Endothelial cell of umbilical vein (primary cell): ENCODE results near the gene RBM25. TPM values are rescaled to one million over a fixed set of nuclear protein-coding genes. Genes with fewer than 3 reads are reported as not detected.
"Not testable (repeated sequence)": the region's sequence is repeated elsewhere in the genome, so short reads cannot be mapped to it uniquely, and the experiment has no call there.

Source experiments
- BruUV-seq: library from RNA; stranded (reverse); fragments of 400-500 nt; replicated peaks from 2 replicates; lab custom pipeline; 2021; lab: Mats Ljungman, UMichigan
- CTCF ChIA-PET: fragments of 300-600, 350-600 bp; sonication (Branson Sonifier 250); formaldehyde crosslinking; loops from one replicate; lab custom pipeline; 2021; ENCODE audit warnings: antibody characterized with exemption, inconsistent platforms; lab: Charles Lee
- POLR2A ChIA-PET: fragments of 300-600, 350-600 bp; sonication (Branson Sonifier 250); formaldehyde crosslinking; loops from one replicate; lab custom pipeline; 2021; ENCODE audit warnings: antibody characterized with exemption, inconsistent platforms; lab: Charles Lee
- DNase-seq: peaks from one replicate; pipeline ENCODE4 v3.0.0-alpha.2; 2011; ENCODE audit warnings: low read depth, low spot score
- FAIRE-seq: peaks from 2 replicates; lab custom pipeline; 2011; peaks lifted over from hg19 to GRCh38; lab: Jason Lieb, UNC
- H2AFZ ChIP-seq: 2 replicates; pipeline ENCODE4 v1.6.0; 2012; ENCODE audit warnings: low read depth, low read length, control low read depth, inconsistent platforms
- H3K27ac ChIP-seq: 2 replicates; pipeline ENCODE4 v1.5.1; 2011; ENCODE audit warnings: low read depth, mild to moderate bottlenecking, control low read depth, low read length, moderate library complexity; ENCODE audit not compliant: insufficient read depth
- H3K27me3 ChIP-seq, 2 experiments: 2 replicates each; pipeline versions ENCODE4 v1.6.0 to v1.6.1; 2011; ENCODE audit warnings: low read length in 2 of 2, mixed read lengths in 1 of 2; ENCODE audit not compliant: control insufficient read depth in 2 of 2, insufficient read depth in 2 of 2
- H3K36me3 ChIP-seq, 2 experiments: 2 replicates in 1 of 2; 3 replicates in 1 of 2; pipeline ENCODE4 v1.5.1; 2011; ENCODE audit warnings: low read length in 2 of 2, mild to moderate bottlenecking in 1 of 2, moderate library complexity in 1 of 2; ENCODE audit not compliant: control insufficient read depth in 2 of 2, insufficient read depth in 2 of 2; ENCODE audit errors: extremely low read depth in 1 of 2
- H3K4me1 ChIP-seq: 3 replicates; pipeline ENCODE4 v1.5.1; 2011; ENCODE audit warnings: mild to moderate bottlenecking, low read length; ENCODE audit not compliant: control insufficient read depth, insufficient read depth; ENCODE audit errors: extremely low read depth
- H3K4me2 ChIP-seq: 2 replicates; pipeline ENCODE4 v1.6.1; 2011; ENCODE audit warnings: low read length, control low read depth, mixed read lengths; ENCODE audit not compliant: insufficient read depth
- H3K4me3 ChIP-seq, 3 experiments: fragments of 200-600 bp in 1 of 3; sonication (generic), shearing (Covaris generic) in 1 of 3; replicated peaks in 1 of 3; 2 replicates each; pipeline ENCODE4 v1.5.1; 2011 to 2016; ENCODE audit warnings: control low read depth in 3 of 3, low read length in 3 of 3, mild to moderate bottlenecking in 2 of 3, inconsistent platforms in 1 of 3, low read depth in 1 of 3, moderate library complexity in 1 of 3; ENCODE audit not compliant: insufficient read depth in 1 of 3
- H3K79me2 ChIP-seq: 2 replicates; pipeline ENCODE4 v1.6.0; 2012; ENCODE audit warnings: low read length, inconsistent platforms; ENCODE audit not compliant: control insufficient read depth, insufficient read depth
- H3K9ac ChIP-seq: replicated peaks from 2 replicates; pipeline ENCODE3; 2011; ENCODE audit warnings: low read length, control low read depth; ENCODE audit not compliant: insufficient read depth; ENCODE audit errors: extremely low read depth
- H3K9me1 ChIP-seq: replicated peaks from 3 replicates; pipeline ENCODE4 v1.6.0; 2011; ENCODE audit warnings: mild to moderate bottlenecking, low read length; ENCODE audit not compliant: control insufficient read depth, insufficient read depth; ENCODE audit errors: extremely low read depth
- H3K9me3 ChIP-seq: replicated peaks from 2 replicates; pipeline ENCODE4 v1.5.1; 2012; ENCODE audit warnings: low read length, inconsistent platforms; ENCODE audit not compliant: control insufficient read depth, insufficient read depth
- H4K20me1 ChIP-seq: replicated peaks from 2 replicates; pipeline ENCODE3; 2011; ENCODE audit warnings: mild to moderate bottlenecking, low read length; ENCODE audit not compliant: control insufficient read depth, insufficient read depth; ENCODE audit errors: extremely low read depth
- EZH2 ChIP-seq: IDR thresholded peaks from 2 replicates; pipeline ENCODE4 v1.6.1; 2012; ENCODE audit warnings: borderline replicate concordance, low read depth, mild to moderate bottlenecking, moderate library complexity, low read length, inconsistent platforms; ENCODE audit not compliant: severe bottlenecking
- FOS ChIP-seq: IDR thresholded peaks from 2 replicates; pipeline ENCODE4 v1.6.1; 2011; ENCODE audit warnings: mild to moderate bottlenecking, low read length, moderate library complexity, borderline replicate concordance; ENCODE audit not compliant: insufficient read depth
- GATA2 ChIP-seq: IDR thresholded peaks from 2 replicates; pipeline ENCODE4 v1.7.0; 2011; ENCODE audit warnings: low read depth, mild to moderate bottlenecking, moderate library complexity, mixed read lengths, low read length; ENCODE audit not compliant: insufficient read length, insufficient read depth
- JUN ChIP-seq: IDR thresholded peaks from 2 replicates; pipeline ENCODE4 v1.6.1; 2011; ENCODE audit warnings: borderline replicate concordance, low read depth; ENCODE audit not compliant: insufficient read length, insufficient read depth
- MYC ChIP-seq: IDR thresholded peaks from one replicate; pipeline ENCODE4 v1.6.1; 2011; ENCODE audit warnings: mild to moderate bottlenecking, low read depth, low read length
- POLR2A ChIP-seq: IDR thresholded peaks from 2 replicates; pipeline ENCODE4 v1.6.1; 2012; ENCODE audit warnings: low read depth, mild to moderate bottlenecking, control low read depth, low read length
- POLR2AphosphoS5 ChIP-seq: IDR thresholded peaks from 2 replicates; pipeline ENCODE4 v1.6.1; 2012; ENCODE audit warnings: low read depth, mild to moderate bottlenecking, control low read depth, low read length, moderate library complexity; ENCODE audit not compliant: insufficient read depth
- dilution Hi-C: fragments of 300-500 bp; cut with MboI; formaldehyde crosslinking; loops from one replicate; pipeline ENCODE4 v1.15.0; 2019; ENCODE audit warnings: low sequenced_read_pairs; ENCODE audit not compliant: extremely low pct_ligation_motif_present
- intact Hi-C: fragments of 100-400 bp; cut with micrococcal nuclease; formaldehyde crosslinking; loops from one replicate; pipeline ENCODE4 v1.10.0; 2022
- polyA plus RNA-seq, 4 experiments: library from polyadenylated mRNA; depleted of rRNA in 3 of 4; stranded (reverse) in 3 of 4; unstranded in 1 of 4; fragments of >200 nt; gene quantifications; 2 replicates each; pipeline versions ENCODE4 v1.2.1 to v1.2.3, GENCODE V29; 2011 to 2012; ENCODE audit warnings: missing spikeins in 1 of 4
- total RNA-seq: library from RNA; stranded (reverse); gene quantifications from 2 replicates; pipeline ENCODE4 v1.2.3, GENCODE V29; 2021
- TF ChIP-seq, protein P1 (sequence below), 2 donors: IDR thresholded peaks; 1 replicate in 1 of 2; 2 replicates in 1 of 2; pipeline ENCODE4 v1.5.1; 2011; ENCODE audit warnings: low read length in 2 of 2, mild to moderate bottlenecking in 2 of 2, moderate library complexity in 2 of 2, control low read depth in 1 of 2, inconsistent platforms in 1 of 2, low read depth in 1 of 2; ENCODE audit not compliant: insufficient read depth in 1 of 2; ENCODE audit errors: extremely low read depth in 1 of 2
- TF ChIP-seq, protein P2 (sequence below): IDR thresholded peaks from 2 replicates; pipeline ENCODE4 v1.6.1; 2011; ENCODE audit not compliant: insufficient read depth, insufficient read length

The RBM25 gene
- total and polyA plus RNA-seq, 2 donors (not counting 3 experiments of a cell fraction or from before 2014, with no cell fraction given): 20.6 to 86.1 TPM

DNA sequence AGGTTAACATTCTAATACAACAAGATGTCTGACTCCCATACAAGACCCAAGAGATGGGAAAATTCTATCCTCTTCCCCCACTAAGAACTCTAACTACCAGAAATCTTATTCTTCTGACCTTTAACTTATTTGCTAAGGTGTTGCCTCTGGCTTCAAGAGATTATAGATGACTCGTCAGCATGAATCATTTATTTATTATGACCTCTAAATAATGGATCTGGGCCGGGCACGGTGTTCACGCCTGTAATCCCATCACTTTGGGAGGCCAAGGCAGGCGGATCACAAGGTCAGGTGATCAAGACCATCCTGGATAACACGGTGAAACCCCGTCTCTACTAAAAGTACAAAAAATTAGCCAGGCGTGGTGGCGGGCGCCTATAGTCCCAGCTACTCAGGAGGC, 42.3 kb upstream of the RBM25 start:
- H3K4me3 ChIP-seq, POLR2A ChIA-PET, DNase-seq, dilution Hi-C loops, H2AFZ ChIP-seq, H3K4me1 ChIP-seq, H3K9me3 ChIP-seq, BruUV-seq, H3K9ac ChIP-seq, CTCF ChIA-PET, H3K4me2 ChIP-seq, H4K20me1 ChIP-seq, FAIRE-seq, intact Hi-C loops, H3K27me3 ChIP-seq, H3K27ac ChIP-seq, H3K36me3 ChIP-seq, H3K9me1 ChIP-seq: not testable (repeated sequence)
- H3K79me2 ChIP-seq: peaks cover 13% of the 10 kb centered on the region
- peak; percentile 32 for TF ChIP-seq FOS

DNA sequence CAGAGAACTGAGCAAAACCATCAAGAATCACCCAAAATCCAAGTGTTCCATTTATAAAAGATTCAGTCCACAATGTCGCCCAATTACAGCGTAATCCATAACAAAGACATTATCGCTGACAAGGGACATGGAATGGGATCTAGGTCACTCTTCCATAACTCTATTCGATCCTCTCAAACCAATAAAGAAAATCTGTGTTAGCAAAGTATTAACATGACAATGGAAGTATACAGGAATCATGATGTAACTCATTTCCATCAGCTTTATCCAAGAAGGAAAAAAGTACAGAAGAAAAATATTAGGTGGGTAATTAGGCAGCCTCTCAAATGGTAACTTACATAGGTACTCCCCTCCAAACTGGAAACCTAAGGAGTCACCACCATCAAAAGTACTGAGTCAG, 36.3 kb upstream of the RBM25 start:
- FAIRE-seq (no peak), DNase-seq (no peak)
- Histone ChIP-seq H3K27me3 (no peaks in the 10 kb centered on the region), H3K4me3 (no peak overlapping the region), H3K9me3 (no peaks in the 10 kb centered on the region), H2AFZ (no peak overlapping the region), H3K9ac (no peak overlapping the region), H3K9me1 (no peaks in the 10 kb centered on the region), H3K4me2 (peak overlapping the region; percentile 8), H3K79me2 (peaks cover 41% of the 10 kb centered on the region), H4K20me1 (peaks cover 5% of the 10 kb centered on the region), H3K27ac (no peak overlapping the region), H3K4me1 (peaks cover 8% of the 10 kb centered on the region), H3K36me3 (peaks cover 7 to 15% of the 10 kb centered on the region in 2 experiments)
- dilution Hi-C loops: no loop called here
- intact Hi-C loops: no loop called here
- ChIA-PET POLR2A (no interaction called here), CTCF (no interaction called here)
- TF ChIP-seq MYC: no peak
- no peak for TF ChIP-seq FOS
- no peak for TF ChIP-seq EZH2
- TF ChIP-seq, protein P1, sequence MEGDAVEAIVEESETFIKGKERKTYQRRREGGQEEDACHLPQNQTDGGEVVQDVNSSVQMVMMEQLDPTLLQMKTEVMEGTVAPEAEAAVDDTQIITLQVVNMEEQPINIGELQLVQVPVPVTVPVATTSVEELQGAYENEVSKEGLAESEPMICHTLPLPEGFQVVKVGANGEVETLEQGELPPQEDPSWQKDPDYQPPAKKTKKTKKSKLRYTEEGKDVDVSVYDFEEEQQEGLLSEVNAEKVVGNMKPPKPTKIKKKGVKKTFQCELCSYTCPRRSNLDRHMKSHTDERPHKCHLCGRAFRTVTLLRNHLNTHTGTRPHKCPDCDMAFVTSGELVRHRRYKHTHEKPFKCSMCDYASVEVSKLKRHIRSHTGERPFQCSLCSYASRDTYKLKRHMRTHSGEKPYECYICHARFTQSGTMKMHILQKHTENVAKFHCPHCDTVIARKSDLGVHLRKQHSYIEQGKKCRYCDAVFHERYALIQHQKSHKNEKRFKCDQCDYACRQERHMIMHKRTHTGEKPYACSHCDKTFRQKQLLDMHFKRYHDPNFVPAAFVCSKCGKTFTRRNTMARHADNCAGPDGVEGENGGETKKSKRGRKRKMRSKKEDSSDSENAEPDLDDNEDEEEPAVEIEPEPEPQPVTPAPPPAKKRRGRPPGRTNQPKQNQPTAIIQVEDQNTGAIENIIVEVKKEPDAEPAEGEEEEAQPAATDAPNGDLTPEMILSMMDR (IDR thresholded peaks at IDR 0.05; ENCODE audit: extremely low read depth in 1 of 2, insufficient read depth in 1 of 2, low read depth in 1 of 2, low read length in 2 of 2): no peak
- no peak for TF ChIP-seq GATA2
- TF ChIP-seq, protein P2, sequence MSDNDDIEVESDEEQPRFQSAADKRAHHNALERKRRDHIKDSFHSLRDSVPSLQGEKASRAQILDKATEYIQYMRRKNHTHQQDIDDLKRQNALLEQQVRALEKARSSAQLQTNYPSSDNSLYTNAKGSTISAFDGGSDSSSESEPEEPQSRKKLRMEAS: no peak
- no peak for TF ChIP-seq POLR2A
- TF ChIP-seq JUN: no peak
- no peak for TF ChIP-seq POLR2AphosphoS5
- BruUV-seq: no TSS peak
